Activated CD4-positive, alpha-beta T cell treated with anti-CD3 and anti-CD28 coated beads for 24 hours (primary cell): ENCODE data around the gene DPP6.

Experiments used
- DNase-seq, 2 donors: peaks; one replicate each; pipeline ENCODE4 v3.0.0-alpha.2; 2020; ENCODE audit warnings: low read depth in 2 of 2

The DPP6 gene

GRCh38 chr7:154875297-154875696, 823.1 kb downstream of the DPP6 start:
- no peak for DNase-seq

- DNase-seq = no peak
Observed at GRCh38 chr7:154876516-154876915, 824.3 kb downstream of the DPP6 start.

- DNase-seq = no peak
Observed at GRCh38 chr7:154877031-154877430, 824.8 kb downstream of the DPP6 start.

- DNase-seq = no peak
Observed at GRCh38 chr7:154879629-154880028, 827.4 kb downstream of the DPP6 start.

GRCh38 chr7:154880513-154880912, 828.3 kb downstream of the DPP6 start:
- DNase-seq = no peak

- DNase-seq = no peak
Observed at GRCh38 chr7:154881026-154881425, 828.8 kb downstream of the DPP6 start.

- no peak for DNase-seq
Observed at GRCh38 chr7:154881526-154881925, 829.3 kb downstream of the DPP6 start.

GRCh38 chr7:154882931-154883474, 830.8 kb downstream of the DPP6 start:
- no peak for DNase-seq

GRCh38 chr7:154884348-154884920, 832.2 kb downstream of the DPP6 start:
- DNase-seq = no peak

GRCh38 chr7:154886591-154886990, 834.4 kb downstream of the DPP6 start:
- no peak for DNase-seq

- DNase-seq = no peak
Observed at GRCh38 chr7:154888690-154889089, 836.5 kb downstream of the DPP6 start.

- DNase-seq = no peak
Observed at GRCh38 chr7:154892459-154892858, 840.3 kb downstream of the DPP6 start.

GRCh38 chr7:154896076-154896475, 843.9 kb downstream of the DPP6 start:
- DNase-seq = no peak

GRCh38 chr7:154898973-154899855, 847.0 kb downstream of the DPP6 start:
- DNase-seq = no peak

- no peak for DNase-seq
Observed at GRCh38 chr7:154899862-154900261, 847.7 kb downstream of the DPP6 start.

GRCh38 chr7:154902600-154903082, 850.4 kb downstream of the DPP6 start:
- no peak for DNase-seq

GRCh38 chr7:154903083-154903731, 851.0 kb downstream of the DPP6 start:
- no peak for DNase-seq

GRCh38 chr7:154905146-154905545, 852.9 kb downstream of the DPP6 start:
- no peak for DNase-seq

- DNase-seq = no peak
Observed at GRCh38 chr7:154905615-154906014, 853.4 kb downstream of the DPP6 start.

- DNase-seq = no peak
Observed at GRCh38 chr7:154906201-154906600, 854.0 kb downstream of the DPP6 start.

GRCh38 chr7:154906736-154907355, 854.6 kb downstream of the DPP6 start:
- DNase-seq = no peak
